B cell (primary cell): ENCODE measurements around the gene FCRL2.

Experiments
- EZH2 ChIP-seq: IDR thresholded peaks from 2 replicates; pipeline ENCODE4 v1.6.1; 2012; ENCODE audit warnings: borderline replicate concordance, low read depth, mild to moderate bottlenecking, moderate library complexity, low read length; ENCODE audit not compliant: insufficient read depth, poor library complexity, severe bottlenecking
- TF ChIP-seq, protein P1 (sequence below): fragments of 200-600 bp; IDR thresholded peaks from one replicate; pipeline ENCODE4 v1.8.0; 2022; ENCODE audit warnings: antibody characterized with exemption, mild to moderate bottlenecking

- TF ChIP-seq, protein P1, sequence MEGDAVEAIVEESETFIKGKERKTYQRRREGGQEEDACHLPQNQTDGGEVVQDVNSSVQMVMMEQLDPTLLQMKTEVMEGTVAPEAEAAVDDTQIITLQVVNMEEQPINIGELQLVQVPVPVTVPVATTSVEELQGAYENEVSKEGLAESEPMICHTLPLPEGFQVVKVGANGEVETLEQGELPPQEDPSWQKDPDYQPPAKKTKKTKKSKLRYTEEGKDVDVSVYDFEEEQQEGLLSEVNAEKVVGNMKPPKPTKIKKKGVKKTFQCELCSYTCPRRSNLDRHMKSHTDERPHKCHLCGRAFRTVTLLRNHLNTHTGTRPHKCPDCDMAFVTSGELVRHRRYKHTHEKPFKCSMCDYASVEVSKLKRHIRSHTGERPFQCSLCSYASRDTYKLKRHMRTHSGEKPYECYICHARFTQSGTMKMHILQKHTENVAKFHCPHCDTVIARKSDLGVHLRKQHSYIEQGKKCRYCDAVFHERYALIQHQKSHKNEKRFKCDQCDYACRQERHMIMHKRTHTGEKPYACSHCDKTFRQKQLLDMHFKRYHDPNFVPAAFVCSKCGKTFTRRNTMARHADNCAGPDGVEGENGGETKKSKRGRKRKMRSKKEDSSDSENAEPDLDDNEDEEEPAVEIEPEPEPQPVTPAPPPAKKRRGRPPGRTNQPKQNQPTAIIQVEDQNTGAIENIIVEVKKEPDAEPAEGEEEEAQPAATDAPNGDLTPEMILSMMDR, result no peak
- TF ChIP-seq EZH2, result no peak
These were observed 36.3 kb upstream of the FCRL2 start for GRCh38 chr1:157813269-157813668.
